Inflammatory macrophage (primary cell): ENCODE results near the gene PHF12.
"Not testable (repeated sequence)": the region's sequence is repeated elsewhere in the genome, so short reads cannot be mapped to it uniquely, and the experiment has no call there.

ENCODE experiments used
- DNase-seq, 2 donors: peaks; one replicate each; pipeline ENCODE4 v3.0.0-alpha.2; 2020 to 2022

PHF12 gene

GRCh38 chr17:28881533-28882056 lies 69.7 kb downstream of the PHF12 start:
- DNase-seq, result no peak

- DNase-seq, result no peak
These were observed 70.8 kb downstream of the PHF12 start for GRCh38 chr17:28880572-28880945.

- no peak for DNase-seq
These were observed 71.3 kb downstream of the PHF12 start for GRCh38 chr17:28879886-28880571.

- DNase-seq, result no peak
These were observed 72.3 kb downstream of the PHF12 start for GRCh38 chr17:28878981-28879380.

- DNase-seq, result no peak
These were observed 73.0 kb downstream of the PHF12 start for GRCh38 chr17:28878158-28878910.

- DNase-seq, result not testable (repeated sequence)
These were observed 74.1 kb downstream of the PHF12 start for GRCh38 chr17:28877150-28877711.

- DNase-seq, result no peak
These were observed 75.3 kb downstream of the PHF12 start for GRCh38 chr17:28875848-28876550.

GRCh38 chr17:28874750-28875149 lies 76.6 kb downstream of the PHF12 start:
- DNase-seq, result no peak

GRCh38 chr17:28873839-28874238 lies 77.5 kb downstream of the PHF12 start:
- DNase-seq, result no peak

- DNase-seq, result no peak
These were observed 80.2 kb downstream of the PHF12 start for GRCh38 chr17:28871056-28871579.

- DNase-seq, result no peak
These were observed 84.0 kb downstream of the PHF12 start for GRCh38 chr17:28867276-28867675.

- DNase-seq, result peak; percentile 26 to 36
These were observed 85.2 kb downstream of the PHF12 start for GRCh38 chr17:28865946-28866752.

GRCh38 chr17:28864991-28865849 lies 86.1 kb downstream of the PHF12 start:
- no peak for DNase-seq

- no peak for DNase-seq
These were observed 87.4 kb downstream of the PHF12 start for GRCh38 chr17:28863953-28864352.

GRCh38 chr17:28862561-28862960 lies 88.8 kb downstream of the PHF12 start:
- no peak for DNase-seq

GRCh38 chr17:28861393-28862203 lies 89.7 kb downstream of the PHF12 start:
- no peak for DNase-seq

- no peak for DNase-seq
These were observed 90.9 kb downstream of the PHF12 start for GRCh38 chr17:28860363-28860808.

GRCh38 chr17:28858801-28859355 lies 92.4 kb downstream of the PHF12 start:
- DNase-seq, result no peak
